HCT116 (cell line): ENCODE measurements around the gene GABBR2. TPM values are rescaled to one million over a fixed set of nuclear protein-coding genes. Genes with fewer than 3 reads are reported as not detected.

Experiments used
- ATAC-seq: fragments of 200-7000 bp; cut with Tn5 transposase; 2 replicates; pipeline ENCODE4 v1.9.1; 2020; ENCODE audit warnings: mild to moderate bottlenecking, moderate library complexity
- BruUV-seq: library from RNA; stranded (reverse); fragments of 400-500 nt; replicated peaks from 2 replicates; lab custom pipeline; 2021; lab: Mats Ljungman, UMichigan
- CTCF ChIA-PET: fragments of 300-600 bp; sonication (Branson Sonifier 250); formaldehyde crosslinking; loops from one replicate; lab custom pipeline; 2021; ENCODE audit warnings: antibody characterized with exemption; lab: Charles Lee
- POLR2A ChIA-PET: fragments of 300-600, 350-600 bp; sonication (Branson Sonifier 250); formaldehyde crosslinking; loops from one replicate; lab custom pipeline; 2021; ENCODE audit warnings: antibody characterized with exemption; lab: Charles Lee
- RAD21 ChIA-PET, 2 experiments: fragments of 300-600 bp; sonication (Branson Sonifier 250); formaldehyde crosslinking; loops; one replicate each; lab custom pipeline; 2023; ENCODE audit warnings: low total read pairs in 2 of 2; ENCODE audit not compliant: uncharacterized antibody in 2 of 2, unreplicated experiment in 2 of 2, low non-redundant PET in 1 of 2; lab: Charles Lee
- DNase-seq: peaks from one replicate; pipeline ENCODE4 v3.0.0-alpha.2; 2010; ENCODE audit warnings: low read depth, low spot score
- H2AFZ ChIP-seq: fragments of 200-600 bp; shearing (Covaris generic), sonication (generic); 2 replicates; pipeline ENCODE4 v1.6.1; 2017; ENCODE audit warnings: low read depth, mixed run types, mixed read lengths, antibody characterized with exemption, low read length; ENCODE audit not compliant: poor library complexity, severe bottlenecking
- H3K27ac ChIP-seq: 2 replicates; pipeline ENCODE4 v1.5.1; 2012; ENCODE audit warnings: low read depth, low read length
- H3K27me3 ChIP-seq: fragments of 200-600 bp; sonication (generic); 2 replicates; pipeline ENCODE4 v1.6.1; 2016; ENCODE audit warnings: mixed run types, low read length, mixed read lengths; ENCODE audit not compliant: insufficient read depth
- H3K36me3 ChIP-seq, 2 experiments: fragments of 200-500 bp in 1 of 2; fragments of 200-600 bp in 1 of 2; sonication (Bioruptor generic) in 1 of 2; sonication (generic) in 1 of 2; 2 replicates each; pipeline versions ENCODE4 v1.5.1 to v1.6.1; 2014 to 2016; ENCODE audit warnings: low read length in 2 of 2, inconsistent platforms in 1 of 2, mixed read lengths in 1 of 2, mixed run types in 1 of 2; ENCODE audit not compliant: insufficient read depth in 2 of 2, control insufficient read depth in 1 of 2
- H3K4me1 ChIP-seq, 2 experiments: fragments of 200-600 bp in 1 of 2; sonication (generic) in 1 of 2; 2 replicates each; pipeline versions ENCODE4 v1.5.1 to v1.6.1; 2012 to 2017; ENCODE audit warnings: low read length in 2 of 2, inconsistent platforms in 1 of 2, mild to moderate bottlenecking in 1 of 2, mixed read lengths in 1 of 2, mixed run types in 1 of 2, moderate library complexity in 1 of 2; ENCODE audit not compliant: insufficient read depth in 2 of 2, control insufficient read depth in 1 of 2
- H3K4me2 ChIP-seq: fragments of 200-600 bp; sonication (generic); 2 replicates; pipeline ENCODE4 v1.6.1; 2017; ENCODE audit warnings: mixed run types, low read length, mixed read lengths
- H3K4me3 ChIP-seq, 2 experiments: fragments of 200-600 bp in 1 of 2; sonication (generic) in 1 of 2; replicated peaks in 1 of 2; 2 replicates each; pipeline ENCODE4 v1.5.1; 2011 to 2016; ENCODE audit warnings: low read length in 2 of 2, control low read depth in 1 of 2, low read depth in 1 of 2, mild to moderate bottlenecking in 1 of 2, mixed read lengths in 1 of 2, mixed run types in 1 of 2
- H3K79me2 ChIP-seq: fragments of 200-600 bp; sonication (generic); 2 replicates; pipeline ENCODE4 v1.6.1; 2017; ENCODE audit warnings: mild to moderate bottlenecking, mixed run types, low read length, moderate library complexity, mixed read lengths; ENCODE audit not compliant: insufficient read depth
- H3K9ac ChIP-seq: fragments of 200-600 bp; sonication (generic); 2 replicates; pipeline ENCODE4 v1.6.1; 2016; ENCODE audit warnings: low read length, mixed read lengths
- H3K9me2 ChIP-seq: fragments of 200-600 bp; sonication (generic), shearing (Covaris generic); 2 replicates; pipeline ENCODE4 v1.6.1; 2017; ENCODE audit warnings: mixed run types, mild to moderate bottlenecking, moderate library complexity; ENCODE audit not compliant: insufficient read depth
- H3K9me3 ChIP-seq, 2 experiments: fragments of 200-500 bp in 1 of 2; fragments of 200-600 bp in 1 of 2; sonication (Bioruptor generic) in 1 of 2; sonication (generic) in 1 of 2; 2 replicates each; pipeline ENCODE4 v1.6.1; 2014 to 2017; ENCODE audit warnings: low read length in 2 of 2, mixed read lengths in 2 of 2, inconsistent platforms in 1 of 2, low read depth in 1 of 2, mild to moderate bottlenecking in 1 of 2, mixed run types in 1 of 2, moderate library complexity in 1 of 2; ENCODE audit not compliant: control insufficient read depth in 1 of 2, insufficient read depth in 1 of 2
- H4K20me1 ChIP-seq: fragments of 200-600 bp; sonication (generic), shearing (Covaris generic); 2 replicates; pipeline ENCODE4 v1.6.1; 2017; ENCODE audit warnings: mixed run types, mild to moderate bottlenecking, moderate library complexity; ENCODE audit not compliant: insufficient read depth
- ATF3 ChIP-seq: IDR thresholded peaks from 2 replicates; pipeline ENCODE4 v1.6.1; 2012
- EZH2 ChIP-seq: fragments of 200-600 bp; sonication (generic); IDR thresholded peaks from 2 replicates; pipeline ENCODE4 v1.6.1; 2017; ENCODE audit warnings: antibody characterized with exemption, mixed run types
- FOSL1 ChIP-seq: IDR thresholded peaks from 2 replicates; pipeline ENCODE4 v1.6.1; 2012; ENCODE audit warnings: low read depth
- JUND ChIP-seq: IDR thresholded peaks from 2 replicates; pipeline ENCODE4 v1.6.1; 2012
- POLR2A ChIP-seq: IDR thresholded peaks from 2 replicates; pipeline ENCODE4 v1.7.0; 2011; ENCODE audit warnings: borderline replicate concordance; ENCODE audit not compliant: insufficient read depth, insufficient read length; ENCODE audit errors: extremely low read depth
- RAD21 ChIP-seq: IDR thresholded peaks from 2 replicates; pipeline ENCODE4 v1.6.1; 2012; ENCODE audit warnings: low read depth, mild to moderate bottlenecking
- SIN3A ChIP-seq: IDR thresholded peaks from 2 replicates; pipeline ENCODE4 v1.6.1; 2012; ENCODE audit warnings: low read depth
- ZBTB33 ChIP-seq: IDR thresholded peaks from 2 replicates; pipeline ENCODE4 v1.6.1; 2011; ENCODE audit warnings: mild to moderate bottlenecking, low read length, moderate library complexity; ENCODE audit not compliant: insufficient replicate concordance; ENCODE audit errors: extremely low read depth
- ZFX ChIP-seq: fragments of 450-650 bp; IDR thresholded peaks from 2 replicates; pipeline ENCODE4 v1.6.1; 2017
- intact Hi-C: fragments of 100-400 bp; cut with micrococcal nuclease; formaldehyde crosslinking; loops from 2 replicates; pipeline ENCODE4 v1.10.0; 2022
- total RNA-seq: library from RNA; stranded (reverse); gene quantifications from one replicate; pipeline ENCODE4 v1.2.1, GENCODE V29; 2021; ENCODE audit not compliant: unreplicated experiment

The GABBR2 gene
- total RNA-seq, 1 experiment from 2014 or later = 0.15 TPM

GRCh38 chr9:98262056-98262455, 446.7 kb downstream of the GABBR2 start:
- intact Hi-C loops = no loop called here
- DNase-seq (no peak), ATAC-seq (no peak)
- Histone ChIP-seq H3K4me2 (no peak overlapping the region), H3K9ac (no peak overlapping the region), H3K4me3 (no peak overlapping the region), H3K27me3 (no peaks in the 10 kb centered on the region), H3K36me3 (no peaks in the 10 kb centered on the region), H2AFZ (no peak overlapping the region), H3K9me3 (no peaks in the 10 kb centered on the region), H3K4me1 (peaks cover under 1 to 3% of the 10 kb centered on the region in 2 experiments; a peak in 1 of 4 replicates), H3K9me2 (no peaks in the 10 kb centered on the region), H4K20me1 (no peaks in the 10 kb centered on the region), H3K79me2 (no peaks in the 10 kb centered on the region), H3K27ac (no peak overlapping the region)
- TF ChIP-seq ATF3 (no peak), JUND (no peak), EZH2 (no peak), SIN3A (no peak), ZFX (no peak), RAD21 (no peak), ZBTB33 (no peak), POLR2A (no peak)
- CTCF ChIA-PET = interaction anchor here (1.3 kb wide), 1 partner anchor 141 kb away, joined by 3 read pairs; no protein-coding TSS in a partner anchor
- RAD21 ChIA-PET = no interaction called here
- BruUV-seq = no TSS peak
- POLR2A ChIA-PET = no interaction called here

GRCh38 chr9:98260635-98261034, 448.1 kb downstream of the GABBR2 start:
- no peak overlapping the region for H3K4me2 ChIP-seq
- intact Hi-C loops = no loop called here

More at GRCh38 chr9:98260635-98261034, 448.1 kb downstream of the GABBR2 start:
- TF ChIP-seq ZFX (no peak), FOSL1 (no peak), SIN3A (no peak)
- Histone ChIP-seq H3K27me3 (no peaks in the 10 kb centered on the region), H3K4me3 (no peak overlapping the region), H3K4me1 (peaks cover 3 to 6% of the 10 kb centered on the region in 2 experiments; a peak in 2 of 4 replicates), H4K20me1 (no peaks in the 10 kb centered on the region), H3K36me3 (no peaks in the 10 kb centered on the region), H2AFZ (no peak overlapping the region), H3K9me3 (no peaks in the 10 kb centered on the region), H3K79me2 (no peaks in the 10 kb centered on the region), H3K9ac (no peak overlapping the region), H3K27ac (no peak overlapping the region), H3K9me2 (no peaks in the 10 kb centered on the region)
- no peak for DNase-seq
- ATAC-seq = no peak
- ChIA-PET CTCF (no interaction called here), RAD21 (no interaction called here), POLR2A (no interaction called here)
- BruUV-seq = no TSS peak
